HUES64 (cell line): Measurements from ENCODE around the gene MMP23B. TPM values are rescaled to one million over a fixed set of nuclear protein-coding genes. Genes with fewer than 3 reads are reported as not detected.
"Not testable (repeated sequence)": the region's sequence is repeated elsewhere in the genome, so short reads cannot be mapped to it uniquely, and the experiment has no call there.

ENCODE experiments used
- H3K27ac ChIP-seq: 2 replicates; pipeline ENCODE4 v1.7.0; 2013; ENCODE audit warnings: low read depth, low read length, inconsistent platforms
- H3K27me3 ChIP-seq: 2 replicates; pipeline ENCODE4 v1.6.1; 2013; ENCODE audit warnings: mild to moderate bottlenecking, low read length; ENCODE audit not compliant: insufficient read depth
- H3K36me3 ChIP-seq: 2 replicates; pipeline ENCODE4 v1.6.1; 2013; ENCODE audit warnings: mild to moderate bottlenecking, low read length; ENCODE audit not compliant: insufficient read depth
- H3K4me1 ChIP-seq: 2 replicates; pipeline ENCODE4 v1.6.1; 2013; ENCODE audit warnings: mild to moderate bottlenecking, low read length, moderate library complexity; ENCODE audit not compliant: insufficient read depth
- H3K4me3 ChIP-seq: 2 replicates; pipeline ENCODE4 v1.5.1; 2013; ENCODE audit warnings: mild to moderate bottlenecking, low read length, moderate library complexity
- H3K9ac ChIP-seq: 2 replicates; pipeline ENCODE4 v1.6.1; 2013; ENCODE audit warnings: mild to moderate bottlenecking, low read depth, low read length
- H3K9me3 ChIP-seq: 2 replicates; pipeline ENCODE4 v1.6.1; 2013; ENCODE audit warnings: low read depth, low read length; ENCODE audit not compliant: insufficient read depth
- WGBS: fragments of 150-250, 120-280 bp; methylation state at CpG from one replicate; pipeline ENCODE4 v1.1.7; 2013; ENCODE audit warnings: missing lambda C conversion rate; 5-methylcytosine and 5-hydroxymethylcytosine counted together
- polyA plus RNA-seq, 2 experiments: library from polyadenylated mRNA; stranded (reverse); fragments of 50-300 nt; gene quantifications; one replicate each; pipeline ENCODE4 v1.2.3, GENCODE V29; 2013

Gene MMP23B
- polyA plus RNA-seq (2013, experiment 1 of 2): 2.6 TPM
- polyA plus RNA-seq (2013, experiment 2 of 2): 3.0 TPM

DNA sequence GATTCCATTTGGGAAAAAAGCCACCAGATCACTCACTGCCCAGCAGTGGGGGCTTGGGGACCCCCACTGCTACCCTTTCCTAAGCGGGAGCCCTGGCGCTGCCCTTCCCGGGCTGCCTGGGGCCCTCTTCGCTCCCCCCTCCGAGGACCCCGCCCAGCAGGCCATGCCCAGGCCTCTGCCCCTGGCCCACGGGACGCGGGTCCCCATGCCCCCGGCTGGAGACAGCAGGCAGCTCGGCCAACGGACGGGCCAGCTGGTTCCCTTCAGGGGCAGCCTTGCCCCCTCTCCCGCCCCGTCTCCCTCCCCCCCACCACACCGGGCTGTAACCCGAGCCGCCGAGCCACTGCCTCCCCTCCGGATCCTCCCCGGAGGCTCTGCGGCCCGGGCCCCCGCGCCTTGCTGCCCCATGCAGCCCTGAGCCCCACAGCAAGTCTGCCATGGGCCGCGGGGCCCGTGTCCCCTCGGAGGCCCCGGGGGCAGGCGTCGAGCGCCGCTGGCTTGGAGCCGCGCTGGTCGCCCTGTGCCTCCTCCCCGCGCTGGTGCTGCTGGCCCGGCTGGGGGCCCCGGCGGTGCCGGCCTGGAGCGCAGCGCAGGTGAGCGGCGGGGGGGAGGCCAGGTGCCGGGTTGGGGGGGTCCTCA is at the start of gene MMP23B:
MMP23B (plus strand) TSS at position 392 of the 639 bp plus-strand sequence; CDS start at position 438, 46 bp downstream.
- 2% methylated on average over 47 of the region's 48 CpGs for WGBS
- peak within 1 kb of the TSS; percentile 49 for H3K4me3 ChIP-seq
- H3K36me3 ChIP-seq: peaks cover 7% of the 10 kb centered on the region; the same call in 1 of the 2 replicates
- peaks cover 22% of the 10 kb centered on the region for H3K27me3 ChIP-seq
- H3K9me3 ChIP-seq: no peaks in the 10 kb centered on the region
- no peak within 1 kb of the TSS; the same call in 1 of the 2 replicates for H3K9ac ChIP-seq
- no peaks in the 10 kb centered on the region for H3K4me1 ChIP-seq
- H3K27ac ChIP-seq: no peak within 1 kb of the TSS

DNA sequence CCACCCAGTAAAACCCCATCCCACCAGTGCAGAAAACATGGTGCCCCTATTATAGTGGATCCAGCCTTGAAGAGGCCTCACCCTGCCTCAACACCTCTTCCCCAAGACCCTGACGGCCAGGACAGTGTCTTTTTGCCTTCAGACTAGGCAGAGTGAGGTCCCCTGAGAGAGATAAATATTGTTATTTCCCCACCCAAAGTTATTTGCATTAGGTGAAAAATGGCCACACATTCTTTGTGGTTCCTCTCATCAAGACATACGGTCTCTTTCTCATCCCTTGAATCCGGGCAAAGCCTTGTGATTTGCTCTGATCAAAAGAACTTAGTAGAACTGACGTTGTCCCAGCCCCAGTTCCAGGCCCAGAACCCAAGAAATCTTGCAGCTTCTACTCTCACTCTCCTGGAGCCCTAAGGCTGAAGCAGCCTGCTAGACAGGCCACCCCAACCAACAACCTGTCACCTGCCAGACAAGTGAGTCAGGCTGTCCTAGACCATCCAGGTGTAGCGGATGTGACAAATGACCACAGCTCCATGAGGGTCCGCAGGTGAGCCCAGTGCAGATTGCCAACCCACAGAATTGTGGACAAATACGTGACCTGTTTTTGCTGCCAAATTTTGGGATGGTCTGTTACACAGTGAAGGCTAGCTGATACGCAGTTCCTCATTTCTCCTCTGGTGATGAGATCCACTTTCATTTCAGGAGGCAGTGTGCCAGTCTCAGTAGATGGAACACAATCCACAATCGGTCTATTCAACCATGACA is 49.2 kb upstream of the MMP23B start:
- Histone ChIP-seq H3K9me3 (no peaks in the 10 kb centered on the region), H3K4me3 (no peak overlapping the region), H3K27ac (no peak overlapping the region), H3K9ac (no peak overlapping the region), H3K4me1 (no peaks in the 10 kb centered on the region), H3K36me3 (no peaks in the 10 kb centered on the region), H3K27me3 (peaks cover 14% of the 10 kb centered on the region; the same call in 1 of the 2 replicates)
- 76% methylated on average over 9 of the region's 9 CpGs for WGBS

DNA sequence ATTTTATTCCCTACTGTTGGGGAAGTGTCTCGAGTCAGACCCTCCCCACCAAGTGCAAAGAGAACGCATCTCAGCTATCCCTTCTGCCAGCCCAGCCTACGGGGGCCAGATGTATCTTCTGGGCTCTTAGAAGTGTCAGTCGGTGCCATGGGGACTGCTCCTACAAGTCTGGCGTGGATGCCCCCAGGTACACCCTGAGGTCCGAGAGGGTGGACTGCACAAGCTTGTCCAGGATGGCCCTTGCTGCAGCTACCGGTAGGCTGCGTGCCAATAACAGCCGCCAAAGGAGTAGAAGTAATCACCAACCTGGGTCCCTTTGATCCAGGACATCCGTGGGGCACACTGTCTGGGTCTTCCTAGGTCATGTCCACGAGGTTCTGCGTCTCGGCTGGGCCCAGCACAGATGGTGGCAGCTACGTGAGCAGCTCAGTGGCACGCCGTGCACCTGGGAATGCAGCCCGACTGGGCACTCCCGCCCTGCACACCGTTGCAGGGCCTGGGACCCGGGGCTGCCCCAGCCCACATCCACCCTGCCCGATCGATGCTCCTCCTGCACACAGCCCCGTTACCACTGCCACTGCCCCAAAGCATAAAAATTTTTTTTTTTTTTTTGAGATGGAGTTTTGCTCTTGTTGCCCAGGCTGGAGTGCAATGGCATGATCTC is 48.5 kb upstream of the MMP23B start:
- no peak overlapping the region for H3K9ac ChIP-seq
- no peak overlapping the region for H3K4me3 ChIP-seq
- H3K27me3 ChIP-seq: peaks cover 14% of the 10 kb centered on the region; the same call in 1 of the 2 replicates
- no peak overlapping the region for H3K27ac ChIP-seq
- no peaks in the 10 kb centered on the region for H3K36me3 ChIP-seq
- no peaks in the 10 kb centered on the region for H3K4me1 ChIP-seq
- 88% methylated on average over 22 of the region's 23 CpGs for WGBS
- H3K9me3 ChIP-seq: no peaks in the 10 kb centered on the region

DNA sequence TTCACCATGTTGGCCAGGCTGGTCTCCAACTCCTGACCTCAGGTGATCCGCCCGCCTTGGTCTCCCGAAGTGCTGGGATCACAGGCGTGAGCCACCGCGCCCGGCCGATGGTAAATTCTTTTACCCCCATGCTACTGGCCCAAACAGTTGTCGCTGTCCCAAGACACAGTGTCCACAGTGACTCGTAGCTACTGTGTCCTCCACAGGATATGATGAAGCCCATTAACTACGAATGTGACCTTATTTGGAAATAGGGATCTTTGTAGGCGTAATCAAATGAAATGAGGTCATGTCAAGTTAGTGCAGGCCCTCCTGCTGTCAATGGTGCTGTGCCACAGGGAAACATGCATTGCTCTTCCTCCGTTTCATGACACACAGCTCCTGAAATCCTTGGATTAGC is 40.5 kb upstream of the MMP23B start:
- H3K4me3 ChIP-seq: no peak overlapping the region
- H3K9ac ChIP-seq: no peak overlapping the region
- H3K9me3 ChIP-seq: no peaks in the 10 kb centered on the region
- H3K27ac ChIP-seq: no peak overlapping the region
- no peaks in the 10 kb centered on the region for H3K4me1 ChIP-seq
- WGBS: 95% methylated on average over 13 of the region's 13 CpGs
- no peaks in the 10 kb centered on the region for H3K36me3 ChIP-seq
- peaks cover 18% of the 10 kb centered on the region for H3K27me3 ChIP-seq

DNA sequence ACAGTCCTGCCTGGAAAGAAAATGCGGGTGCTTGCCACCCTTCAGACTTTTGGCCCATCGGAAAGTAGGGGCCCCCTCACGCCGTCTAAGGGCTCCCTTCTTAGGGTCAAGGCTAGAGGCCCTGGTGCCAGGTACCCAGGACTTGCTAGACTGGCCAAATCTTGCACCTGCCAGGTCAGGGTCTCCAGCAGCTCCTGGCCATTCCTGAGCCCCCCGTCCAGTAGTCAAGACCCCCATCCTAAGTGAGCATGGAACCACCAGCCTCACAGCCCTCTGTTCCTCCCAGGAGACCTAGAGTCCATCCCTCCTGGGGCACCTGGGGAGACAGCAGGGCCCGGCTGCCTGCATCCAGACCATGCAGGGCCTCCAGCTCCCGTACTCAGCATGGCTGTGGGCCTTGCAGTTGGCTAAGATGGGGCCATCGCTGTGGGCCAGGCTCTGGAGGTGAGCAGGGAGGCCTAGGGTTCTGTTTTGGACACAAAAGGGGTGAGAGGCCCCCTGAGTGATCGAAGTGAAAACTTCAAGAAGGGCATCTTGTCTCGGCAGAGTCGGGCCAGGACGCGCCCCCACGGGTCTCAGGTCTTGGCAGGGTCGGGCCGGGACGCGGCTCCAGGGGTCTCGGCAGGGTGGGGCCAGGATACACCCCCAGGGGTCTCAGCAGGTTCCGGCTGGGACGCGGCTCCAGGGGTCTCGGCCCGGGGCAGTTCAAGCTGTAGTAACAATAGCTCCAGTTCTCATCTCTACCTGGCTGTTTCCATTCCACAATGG is 38.0 kb upstream of the MMP23B start:
- H3K4me3 ChIP-seq: no peak overlapping the region
- 91% methylated on average over 24 of the region's 24 CpGs for WGBS
- no peak overlapping the region for H3K9ac ChIP-seq
- no peaks in the 10 kb centered on the region for H3K36me3 ChIP-seq
- H3K9me3 ChIP-seq: no peaks in the 10 kb centered on the region
- peaks cover 37% of the 10 kb centered on the region for H3K27me3 ChIP-seq
- 0 out of 2 replicates have a peak, but pooled peaks cover 5% of the 10 kb centered on the region for H3K4me1 ChIP-seq
- no peak overlapping the region for H3K27ac ChIP-seq

DNA sequence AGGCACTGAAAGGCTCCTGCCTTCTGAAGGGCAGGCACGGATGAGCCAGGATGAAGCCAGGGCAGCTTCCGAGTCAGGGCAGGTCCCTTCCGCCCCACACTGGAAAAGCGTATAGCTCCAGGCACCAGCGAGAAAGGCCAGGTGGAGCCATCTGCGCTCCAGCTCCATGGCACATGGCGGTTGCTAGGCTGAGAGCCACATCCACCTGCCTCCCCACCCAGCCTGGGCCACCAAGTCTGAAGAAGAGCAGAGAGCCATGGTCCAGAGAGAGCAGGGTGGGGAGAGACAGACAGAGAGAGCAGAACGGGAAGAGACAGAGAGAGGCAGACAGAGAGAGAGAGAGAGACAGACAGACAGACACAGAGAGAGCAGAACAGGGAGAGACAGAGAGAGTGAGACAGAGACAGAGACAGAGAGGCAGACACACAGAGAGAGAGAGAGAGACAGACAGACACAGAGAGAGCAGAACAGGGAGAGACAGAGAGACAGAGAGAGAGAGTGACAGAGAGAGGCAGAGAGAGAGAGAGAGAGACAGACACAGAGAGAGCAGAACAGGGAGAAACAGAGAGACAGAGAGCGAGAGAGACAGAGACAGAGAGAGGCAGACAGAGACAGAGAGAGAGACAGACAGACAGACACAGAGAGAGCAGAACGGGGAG is 37.2 kb upstream of the MMP23B start:
- 0 out of 2 replicates have a peak, but pooled peaks cover 5% of the 10 kb centered on the region for H3K4me1 ChIP-seq
- H3K36me3 ChIP-seq: no peaks in the 10 kb centered on the region
- H3K9me3 ChIP-seq: no peaks in the 10 kb centered on the region
- no peak overlapping the region for H3K27ac ChIP-seq
- H3K9ac ChIP-seq: no peak overlapping the region
- H3K4me3 ChIP-seq: no peak overlapping the region
- H3K27me3 ChIP-seq: peaks cover 44% of the 10 kb centered on the region
- 76% methylated on average over 10 of the region's 10 CpGs for WGBS

DNA sequence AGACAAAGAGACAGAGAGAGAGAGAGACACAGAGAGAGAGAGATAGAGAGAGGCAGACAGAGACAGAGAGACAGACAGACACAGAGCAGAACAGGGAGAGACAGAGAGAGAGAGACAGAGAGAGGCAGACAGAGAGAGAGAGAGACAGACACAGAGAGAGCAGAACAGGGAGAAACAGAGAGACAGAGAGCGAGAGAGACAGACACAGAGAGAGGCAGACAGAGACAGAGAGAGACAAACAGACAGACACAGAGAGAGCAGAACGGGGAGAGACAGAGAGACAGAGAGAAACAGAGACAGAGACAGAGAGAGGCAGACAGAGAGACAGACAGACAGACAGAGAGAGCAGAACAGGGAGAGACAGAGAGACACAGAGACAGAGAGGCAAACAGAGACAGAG is 36.6 kb upstream of the MMP23B start:
- H3K36me3 ChIP-seq, H3K9me3 ChIP-seq, H3K27ac ChIP-seq, H3K9ac ChIP-seq, H3K4me3 ChIP-seq, H3K4me1 ChIP-seq: not testable (repeated sequence)
- 84% methylated on average over 2 of the region's 2 CpGs for WGBS
- H3K27me3 ChIP-seq: peaks cover 46% of the 10 kb centered on the region

DNA sequence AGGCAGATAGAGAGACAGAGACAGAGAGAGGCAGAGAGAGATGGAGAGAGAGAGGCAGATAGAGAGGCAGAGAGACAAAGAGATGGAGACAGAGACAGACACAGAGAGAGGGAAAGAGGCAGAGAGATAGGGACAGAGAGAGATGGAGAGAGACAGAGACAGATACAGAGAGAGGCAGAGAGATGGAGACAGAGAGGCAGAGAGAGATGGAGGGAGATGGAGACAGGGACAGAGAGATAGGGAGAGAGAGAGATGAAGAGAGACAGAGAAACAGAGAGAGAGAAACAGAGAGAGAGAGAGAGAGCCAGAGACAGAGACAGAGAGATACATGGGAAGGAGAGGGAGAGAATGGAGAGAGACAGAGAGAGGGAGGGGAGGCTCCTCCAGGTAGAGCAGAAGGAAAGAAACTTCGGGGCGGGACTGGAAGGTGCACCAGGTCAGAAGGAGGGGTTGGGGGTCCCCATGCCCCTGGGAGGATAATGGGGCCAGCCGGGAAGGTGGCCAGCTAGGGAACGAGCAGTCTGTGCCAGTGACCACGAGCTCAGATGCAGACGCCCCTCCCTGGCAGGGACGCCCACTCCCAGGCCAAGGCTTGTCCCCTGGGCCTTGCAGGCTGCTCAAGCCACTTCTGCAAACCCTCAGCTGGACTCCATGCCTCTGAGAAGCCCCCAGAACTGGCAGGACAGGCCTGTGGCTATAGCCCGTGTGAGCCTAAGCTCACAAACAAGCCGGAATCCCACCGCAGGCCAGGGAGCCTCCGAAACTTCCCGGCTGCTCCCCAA is 35.3 kb upstream of the MMP23B start:
- no peaks in the 10 kb centered on the region for H3K9me3 ChIP-seq
- no peak overlapping the region for H3K4me3 ChIP-seq
- H3K4me1 ChIP-seq: 0 out of 2 replicates have a peak, but pooled peaks cover 5% of the 10 kb centered on the region
- H3K27ac ChIP-seq: no peak overlapping the region
- H3K36me3 ChIP-seq: no peaks in the 10 kb centered on the region
- no peak overlapping the region for H3K9ac ChIP-seq
- WGBS: 50% methylated on average over 12 of the region's 12 CpGs
- H3K27me3 ChIP-seq: peaks cover 59% of the 10 kb centered on the region

DNA sequence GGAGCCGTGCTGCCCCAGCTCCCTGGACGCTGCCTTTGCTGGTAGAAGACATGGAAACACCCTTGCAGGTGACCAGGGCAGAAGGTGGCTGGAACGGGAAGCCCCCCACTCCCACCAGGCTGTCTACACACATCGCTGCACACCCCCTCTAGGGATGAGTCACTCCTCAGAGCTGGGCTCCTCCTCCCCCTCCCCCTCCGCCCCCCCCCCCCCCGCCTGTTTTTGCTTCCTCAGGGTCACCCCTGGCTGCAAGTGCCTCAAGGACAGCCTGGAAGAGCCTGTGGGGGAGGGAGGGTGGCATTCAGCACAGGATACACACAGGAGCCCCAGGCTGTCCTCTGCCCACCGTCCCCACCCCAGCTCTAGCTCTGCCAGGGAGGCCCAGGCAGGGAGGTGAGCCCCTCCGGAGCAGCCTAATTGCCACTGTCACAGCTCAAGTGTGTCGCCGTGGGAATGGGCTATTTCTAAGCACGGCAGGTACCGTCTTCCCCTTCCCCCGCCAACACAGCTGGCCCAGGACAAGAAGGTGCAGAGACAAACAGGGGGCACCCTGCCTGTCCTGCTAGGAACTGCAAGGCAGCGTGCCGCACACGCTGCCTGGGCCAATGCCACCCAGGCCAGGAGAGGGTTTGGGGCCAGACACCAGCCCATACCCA is 34.6 kb upstream of the MMP23B start:
- Histone ChIP-seq H3K36me3 (no peaks in the 10 kb centered on the region), H3K27me3 (peaks cover 67% of the 10 kb centered on the region), H3K9me3 (no peaks in the 10 kb centered on the region), H3K4me3 (no peak overlapping the region), H3K9ac (no peak overlapping the region), H3K27ac (no peak overlapping the region), H3K4me1 (0 out of 2 replicates have a peak, but pooled peaks cover 5% of the 10 kb centered on the region)
- 30% methylated on average over 12 of the region's 16 CpGs for WGBS
